Cortex of kidney (tissue), 1 donor: ENCODE data around the gene ZNRD2.
"Not testable (repeated sequence)": the region's sequence is repeated elsewhere in the genome, so short reads cannot be mapped to it uniquely, and the experiment has no call there.

ENCODE experiments used
- DNase-seq: peaks from one replicate; lab custom pipeline; 2025; lab: John Stamatoyannopoulos, UW

ZNRD2 gene, protein sequence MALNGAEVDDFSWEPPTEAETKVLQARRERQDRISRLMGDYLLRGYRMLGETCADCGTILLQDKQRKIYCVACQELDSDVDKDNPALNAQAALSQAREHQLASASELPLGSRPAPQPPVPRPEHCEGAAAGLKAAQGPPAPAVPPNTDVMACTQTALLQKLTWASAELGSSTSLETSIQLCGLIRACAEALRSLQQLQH

DNA sequence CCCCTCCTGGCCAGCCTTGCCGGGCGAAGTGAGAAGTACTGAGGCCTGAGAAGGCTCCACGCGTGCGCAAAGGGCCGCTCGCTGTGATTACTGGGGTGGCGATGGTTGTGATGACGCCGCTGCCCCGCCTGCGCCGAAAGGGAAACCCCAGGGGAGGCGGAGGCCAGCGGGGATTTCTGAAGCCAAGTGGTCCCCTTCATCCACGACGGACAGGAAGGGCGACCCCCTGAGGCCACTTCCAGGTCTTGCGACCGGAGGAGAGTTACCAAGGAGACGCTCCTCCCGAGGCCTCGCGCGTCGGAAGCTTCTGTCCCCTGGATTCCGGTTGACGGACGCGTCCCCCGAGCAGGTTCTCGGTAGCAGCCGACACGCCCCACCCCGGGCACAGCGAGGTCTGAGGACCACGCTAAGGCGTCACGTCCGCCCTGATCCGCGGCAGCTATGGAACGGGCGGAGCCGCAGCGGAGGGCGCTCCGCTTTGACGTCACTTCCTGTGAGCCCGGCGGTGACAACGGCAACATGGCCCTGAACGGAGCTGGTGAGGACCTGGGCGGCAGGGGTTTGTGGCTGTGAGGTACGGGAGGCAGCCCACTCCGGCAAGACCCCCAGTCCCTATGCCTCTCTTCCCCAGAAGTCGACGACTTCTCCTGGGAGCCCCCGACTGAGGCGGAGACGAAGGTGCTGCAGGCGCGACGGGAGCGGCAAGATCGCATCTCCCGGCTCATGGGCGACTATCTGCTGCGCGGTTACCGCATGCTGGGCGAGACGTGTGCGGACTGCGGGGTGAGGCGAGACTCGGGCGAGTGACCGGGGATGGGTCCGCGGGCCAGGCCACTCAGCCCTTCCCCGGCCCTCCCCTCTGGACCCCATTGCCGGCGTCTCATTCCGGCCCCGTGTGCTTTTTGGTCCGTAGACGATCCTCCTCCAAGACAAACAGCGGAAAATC lies at the start of gene ZNRD2:
TSS of gene ZNRD2 (plus strand) at position 505 of the 946 bp plus-strand sequence. CDS start at position 520, 15 bp downstream.
- no peak for DNase-seq

DNA sequence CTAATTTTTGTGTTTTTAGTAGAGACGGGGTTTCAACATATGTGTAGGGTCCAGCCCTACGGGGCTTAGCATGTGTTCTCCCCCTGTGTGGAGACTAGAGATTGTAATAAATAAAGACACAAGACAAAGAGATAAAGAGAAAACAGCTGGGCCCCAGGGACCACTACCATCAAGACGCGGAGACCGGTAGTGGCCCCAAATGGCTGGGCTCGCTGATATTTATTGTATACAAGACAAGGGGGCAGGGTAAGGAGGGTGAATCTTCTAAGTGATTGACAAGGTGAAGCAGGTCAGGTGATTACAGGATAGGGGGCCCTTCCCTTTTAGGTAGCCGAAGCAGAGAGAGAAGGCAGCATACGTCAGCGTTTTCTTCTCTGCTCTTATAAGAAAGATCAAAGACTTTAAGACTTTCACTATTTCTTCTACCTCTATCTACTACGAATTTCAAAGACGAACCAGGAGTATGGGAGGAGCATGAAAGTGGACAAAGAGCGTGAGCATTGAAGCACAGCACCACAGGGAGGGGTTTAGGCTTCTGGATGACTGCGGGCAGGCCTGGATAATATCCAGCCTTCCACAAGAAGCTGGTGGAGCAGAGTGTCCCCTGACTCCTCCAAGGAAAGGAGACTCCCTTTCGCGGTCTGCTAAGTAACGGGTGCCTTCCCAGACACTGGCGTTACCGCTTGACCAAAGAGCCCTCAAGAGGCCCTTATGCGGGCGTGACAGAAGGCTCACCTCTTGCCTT lies 48.3 kb upstream of the ZNRD2 start:
- not testable (repeated sequence) for DNase-seq

DNA sequence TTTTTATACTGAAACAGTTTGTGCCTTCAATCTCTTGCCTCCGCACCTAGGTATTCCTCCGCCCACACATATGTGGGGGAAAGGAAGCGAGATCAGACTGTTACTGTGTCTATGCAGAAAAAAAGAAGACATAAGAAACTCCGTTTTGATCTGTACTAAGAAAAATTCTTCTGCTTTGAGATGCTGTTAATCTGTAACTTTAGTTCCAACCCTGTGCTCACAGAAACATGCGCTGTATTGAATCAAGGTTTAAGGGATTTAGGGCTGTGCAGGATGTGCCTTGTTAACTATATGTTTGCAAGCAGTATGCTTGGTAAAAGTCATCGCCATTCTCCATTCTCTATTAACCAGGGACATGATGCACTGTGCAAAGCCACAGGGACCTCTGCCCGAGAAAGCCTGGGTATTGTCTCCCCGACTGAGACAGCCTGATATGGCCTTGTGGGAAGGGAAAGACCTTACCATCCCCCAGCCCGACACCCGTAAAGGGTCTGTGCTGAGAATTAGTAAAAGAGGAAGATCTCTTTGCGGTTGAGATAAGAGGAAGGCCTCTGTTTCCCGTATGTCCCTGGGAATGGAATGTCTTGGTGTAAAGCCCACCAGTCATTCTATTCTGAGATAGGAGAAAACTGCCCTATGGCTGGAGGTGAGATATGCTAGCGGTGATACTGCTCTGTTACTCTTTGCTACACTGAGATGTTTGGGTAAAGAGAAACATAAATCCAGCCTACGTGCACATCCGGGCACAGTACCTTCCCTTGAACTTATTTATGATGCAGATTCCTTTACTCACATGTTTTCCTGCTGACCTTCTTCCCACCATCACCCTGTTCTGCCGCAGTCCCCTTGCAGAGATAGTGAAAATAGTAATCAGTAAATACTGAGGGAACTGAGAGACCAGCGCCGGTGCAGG lies 47.3 kb upstream of the ZNRD2 start:
- not testable (repeated sequence) for DNase-seq

DNA sequence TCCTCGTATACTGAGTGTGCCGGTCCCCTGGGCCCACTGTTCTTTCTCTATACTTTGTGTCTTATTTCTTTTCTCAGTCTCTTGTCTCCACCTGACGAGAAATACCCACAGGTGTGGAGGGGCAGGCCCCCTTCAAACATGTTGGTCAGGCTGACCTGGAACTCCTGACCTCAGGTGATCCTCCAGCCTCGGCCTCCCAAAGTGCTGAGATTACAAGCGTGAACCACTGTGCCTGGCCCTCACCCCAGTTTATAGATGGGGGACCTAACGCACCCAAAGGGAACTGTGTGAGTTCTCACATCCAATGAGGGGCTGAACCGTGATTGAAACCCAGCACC lies 46.7 kb upstream of the ZNRD2 start:
- not testable (repeated sequence) for DNase-seq

DNA sequence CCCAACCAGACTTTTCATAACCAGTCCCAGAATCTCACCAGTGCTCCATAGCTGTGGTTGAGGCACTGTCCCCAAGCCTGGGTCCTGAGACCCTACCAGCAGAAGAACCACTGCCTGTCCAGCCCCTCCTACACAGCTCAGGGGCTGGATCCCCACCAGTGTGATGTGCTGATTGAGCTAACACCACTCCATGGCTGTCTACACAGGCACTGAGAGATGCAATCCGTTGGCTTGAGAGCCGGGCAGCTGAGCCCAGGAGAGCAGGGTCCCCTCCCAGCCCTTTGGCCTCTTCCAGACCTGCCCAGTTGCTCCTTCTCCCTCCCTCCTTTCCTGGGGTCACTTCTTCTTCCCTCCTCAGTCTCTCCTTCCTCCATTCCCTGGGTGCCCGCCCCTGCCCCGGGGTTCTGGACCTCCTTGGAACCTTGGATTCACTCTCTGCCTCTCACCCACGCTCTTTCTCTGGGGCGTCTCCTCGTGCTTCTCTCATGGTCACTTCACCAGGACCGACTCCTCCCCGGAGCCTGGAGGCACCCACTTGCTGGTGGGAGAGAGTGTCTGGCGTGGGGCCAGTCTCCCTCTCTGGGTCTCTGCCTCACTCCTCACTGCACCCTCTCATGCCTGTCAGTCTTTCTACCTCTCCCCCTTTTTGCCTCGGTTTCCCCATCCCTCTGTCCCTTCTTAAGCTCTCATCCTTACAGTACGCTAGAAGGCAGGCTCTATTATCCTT lies 46.1 kb upstream of the ZNRD2 start:
- no peak for DNase-seq

DNA sequence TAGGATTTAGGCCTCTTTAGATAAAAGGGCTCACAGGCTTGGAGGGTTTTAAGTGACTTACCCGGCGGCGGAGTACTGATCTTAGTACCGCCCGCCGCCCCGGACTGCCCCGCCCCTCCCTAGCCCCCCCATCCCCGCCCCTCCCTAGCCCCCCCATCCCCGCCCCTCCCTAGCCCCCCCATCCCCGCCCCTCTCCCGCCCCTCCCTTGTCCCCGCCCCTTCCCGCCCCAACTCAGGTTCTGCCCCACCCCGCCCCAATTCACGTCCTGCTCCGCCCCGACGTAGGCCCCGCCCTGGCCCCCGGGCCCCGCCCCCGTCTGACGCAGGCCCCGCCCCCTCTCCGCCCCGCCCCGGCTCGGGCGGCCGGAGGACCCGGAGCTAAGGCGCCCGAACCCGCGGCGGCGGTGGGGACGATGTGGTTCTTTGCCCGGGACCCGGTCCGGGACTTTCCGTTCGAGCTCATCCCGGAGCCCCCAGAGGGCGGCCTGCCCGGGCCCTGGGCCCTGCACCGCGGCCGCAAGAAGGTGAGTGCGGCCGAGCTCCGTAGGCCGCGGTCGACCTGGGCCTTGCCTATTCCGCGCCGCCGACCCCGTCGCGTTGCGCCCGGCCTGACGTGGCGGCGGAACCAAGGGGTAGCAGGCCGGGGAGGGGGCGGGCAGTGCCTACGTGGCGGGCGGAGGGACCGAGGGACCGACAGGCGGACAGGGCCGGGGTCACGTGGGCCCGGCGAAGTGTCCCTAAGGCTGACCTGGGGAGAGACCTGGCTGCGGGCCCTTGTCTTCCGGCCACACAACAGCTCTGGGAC lies 45.3 kb upstream of the ZNRD2 start, which contains the start of gene SCYL1:
TSS of gene SCYL1 (plus strand) at position 343 of the 805 bp plus-strand sequence. CDS start at position 414, 71 bp downstream.
- no peak for DNase-seq

DNA sequence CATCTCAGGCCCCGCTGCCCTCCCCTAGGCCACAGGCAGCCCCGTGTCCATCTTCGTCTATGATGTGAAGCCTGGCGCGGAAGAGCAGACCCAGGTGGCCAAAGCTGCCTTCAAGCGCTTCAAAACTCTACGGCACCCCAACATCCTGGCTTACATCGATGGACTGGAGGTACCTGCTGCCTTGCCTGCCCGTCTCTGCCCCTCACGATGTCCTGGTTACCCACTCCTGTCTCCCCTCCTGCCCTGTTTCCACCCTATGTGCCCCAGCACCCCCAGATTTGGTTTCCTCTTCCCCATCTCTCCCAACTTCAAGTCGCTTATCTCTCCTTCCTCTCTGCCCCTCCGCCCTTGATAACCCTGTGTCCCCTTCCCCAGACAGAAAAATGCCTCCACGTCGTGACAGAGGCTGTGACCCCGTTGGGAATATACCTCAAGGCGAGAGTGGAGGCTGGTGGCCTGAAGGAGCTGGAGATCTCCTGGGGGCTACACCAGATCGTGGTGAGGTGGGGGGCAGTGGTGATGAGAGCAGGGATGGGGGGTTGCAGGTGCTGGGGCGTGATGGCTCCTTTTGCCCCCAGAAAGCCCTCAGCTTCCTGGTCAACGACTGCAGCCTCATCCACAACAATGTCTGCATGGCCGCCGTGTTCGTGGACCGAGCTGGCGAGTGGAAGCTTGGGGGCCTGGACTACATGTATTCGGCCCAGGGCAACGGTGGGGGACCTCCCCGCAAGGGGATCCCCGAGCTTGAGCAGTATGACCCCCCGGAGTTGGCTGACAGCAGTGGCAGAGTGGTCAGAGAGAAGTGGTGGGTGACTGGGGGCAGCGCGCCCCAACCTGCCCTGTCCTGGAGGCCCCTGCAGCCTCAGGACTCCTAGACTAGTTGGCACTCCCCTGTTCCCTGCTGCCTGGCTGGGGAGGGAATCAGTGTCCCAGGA lies 44.5 kb upstream of the ZNRD2 start:
- DNase-seq, result no peak

DNA sequence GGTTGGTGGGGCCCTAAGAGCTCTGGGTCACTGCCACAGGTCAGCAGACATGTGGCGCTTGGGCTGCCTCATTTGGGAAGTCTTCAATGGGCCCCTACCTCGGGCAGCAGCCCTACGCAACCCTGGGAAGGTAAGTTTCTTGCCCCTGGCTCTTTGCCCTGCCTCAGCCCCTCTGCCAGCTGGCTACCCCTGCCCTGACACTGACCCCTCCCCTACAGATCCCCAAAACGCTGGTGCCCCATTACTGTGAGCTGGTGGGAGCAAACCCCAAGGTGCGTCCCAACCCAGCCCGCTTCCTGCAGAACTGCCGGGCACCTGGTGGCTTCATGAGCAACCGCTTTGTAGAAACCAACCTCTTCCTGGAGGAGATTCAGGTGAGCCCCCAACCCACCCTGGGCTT lies 43.5 kb upstream of the ZNRD2 start:
- no peak for DNase-seq

DNA sequence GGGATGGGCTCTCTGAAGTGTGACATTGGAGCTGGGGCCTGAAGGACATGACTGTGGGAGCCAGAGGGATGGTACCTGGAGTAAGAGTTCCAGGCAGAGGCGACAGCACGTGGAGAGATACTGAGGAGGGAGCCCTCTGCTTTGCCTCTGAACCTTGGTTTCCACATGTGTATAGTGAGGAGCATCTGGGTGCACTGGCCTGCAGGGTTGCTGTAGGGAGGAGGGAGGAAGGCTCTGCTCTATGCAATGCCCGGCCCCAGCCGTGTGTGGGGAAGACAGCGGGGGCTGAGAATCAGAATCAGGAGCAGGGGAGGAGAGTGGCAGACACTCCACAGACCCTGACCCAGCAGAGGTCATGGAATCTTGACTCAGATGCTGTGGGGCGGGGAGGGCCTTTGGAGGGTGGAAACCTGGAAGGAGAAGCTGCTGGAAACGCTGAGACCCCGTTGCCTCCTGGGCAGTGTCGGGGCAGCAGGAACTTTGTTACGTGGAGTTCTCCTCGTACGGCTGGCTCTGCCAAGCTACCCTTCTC lies 41.4 kb upstream of the ZNRD2 start:
- DNase-seq, result no peak

DNA sequence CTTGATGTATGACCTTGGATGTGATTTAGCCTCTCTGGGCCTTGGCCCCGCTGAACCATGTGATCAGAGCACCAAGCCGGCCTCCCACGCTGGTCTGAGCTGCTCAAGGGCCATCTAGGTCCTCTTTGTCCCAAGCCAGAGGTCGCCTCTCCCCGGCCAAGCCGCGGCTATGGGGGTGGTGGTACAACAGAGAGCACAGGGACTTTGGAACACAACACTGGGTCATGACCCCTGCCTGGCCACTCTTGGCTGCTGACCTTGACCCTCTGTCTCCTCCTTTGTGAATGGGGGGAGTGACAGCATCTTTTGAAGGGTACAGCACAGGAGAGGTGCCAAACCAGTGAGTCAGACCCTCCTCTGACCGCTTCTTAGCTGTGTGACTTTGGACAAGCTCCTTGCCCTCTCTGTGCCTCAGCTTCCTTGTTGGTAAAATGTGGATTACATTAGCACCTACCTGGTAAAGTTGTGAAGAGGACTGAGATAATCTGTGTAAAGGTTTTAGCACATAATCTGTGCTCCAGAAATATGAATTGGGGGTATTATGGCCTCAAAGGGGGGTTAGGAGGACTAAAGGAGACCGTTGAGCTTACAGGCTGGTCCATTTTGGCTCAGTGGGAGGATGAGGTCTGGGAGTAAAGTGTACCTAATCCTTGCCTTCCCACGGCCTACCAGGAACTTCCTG lies 40.7 kb upstream of the ZNRD2 start:
- DNase-seq, result no peak

DNA sequence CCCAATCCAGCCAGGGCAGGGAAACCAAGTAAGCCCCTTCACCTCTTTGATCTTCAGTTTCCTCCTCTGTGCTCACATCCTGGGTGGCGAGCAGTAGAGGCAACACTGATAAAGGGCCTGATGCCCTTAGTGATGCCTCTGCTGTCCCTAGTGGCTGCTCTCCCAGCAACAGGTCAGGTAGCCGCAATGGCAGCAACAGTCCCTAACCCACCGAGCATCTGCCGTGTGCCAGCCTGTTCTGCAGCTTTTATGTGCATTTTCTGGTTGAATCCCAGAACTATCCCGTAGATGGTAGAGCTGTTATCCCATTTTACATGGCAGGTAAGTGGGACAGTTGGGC lies 40.1 kb upstream of the ZNRD2 start:
- no peak for DNase-seq

DNA sequence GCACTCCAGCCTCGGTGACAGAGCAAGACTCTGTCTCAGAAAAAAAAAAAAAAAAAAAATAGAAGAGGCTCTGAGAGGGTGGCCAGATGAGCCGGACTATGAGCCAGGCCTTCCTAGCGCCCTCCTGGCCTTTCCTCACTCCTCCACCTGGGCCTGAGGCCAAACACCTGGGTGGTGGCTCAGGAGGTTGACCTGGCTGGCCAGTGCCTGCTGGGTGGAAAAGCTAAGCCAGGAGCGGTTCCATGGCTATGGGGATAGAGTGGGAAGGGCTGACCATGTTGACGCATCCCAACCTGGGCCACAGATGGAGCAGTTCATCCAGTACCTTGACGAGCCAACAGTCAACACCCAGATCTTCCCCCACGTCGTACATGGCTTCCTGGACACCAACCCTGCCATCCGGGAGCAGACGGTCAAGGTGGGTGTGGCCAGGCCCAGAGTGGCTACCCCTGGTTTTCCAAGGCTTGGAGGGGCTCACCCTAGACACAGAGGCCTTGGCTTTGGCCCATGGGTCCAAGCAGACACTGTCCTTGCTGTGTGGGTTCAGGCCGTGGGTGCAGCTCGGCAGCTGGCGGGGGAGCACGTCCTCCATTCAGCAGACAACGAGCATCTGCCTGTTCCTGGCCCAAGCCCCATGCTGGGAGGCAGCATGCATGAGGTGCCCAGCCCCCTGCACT lies 37.8 kb upstream of the ZNRD2 start:
- DNase-seq, result no peak

DNA sequence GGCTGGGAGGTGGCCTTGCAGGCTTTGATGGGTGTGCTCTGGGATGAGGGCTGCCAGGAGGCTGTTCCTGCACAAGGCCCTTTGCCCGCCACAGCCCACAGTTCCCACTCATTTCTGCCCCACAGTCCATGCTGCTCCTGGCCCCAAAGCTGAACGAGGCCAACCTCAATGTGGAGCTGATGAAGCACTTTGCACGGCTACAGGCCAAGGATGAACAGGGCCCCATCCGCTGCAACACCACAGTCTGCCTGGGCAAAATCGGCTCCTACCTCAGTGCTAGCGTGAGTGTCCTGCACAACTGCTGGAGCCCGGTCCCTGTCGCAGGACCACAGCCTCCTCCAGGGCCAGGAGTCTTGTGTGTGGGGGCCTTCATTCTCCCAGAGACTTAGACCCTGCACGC lies 35.2 kb upstream of the ZNRD2 start:
- no peak for DNase-seq

DNA sequence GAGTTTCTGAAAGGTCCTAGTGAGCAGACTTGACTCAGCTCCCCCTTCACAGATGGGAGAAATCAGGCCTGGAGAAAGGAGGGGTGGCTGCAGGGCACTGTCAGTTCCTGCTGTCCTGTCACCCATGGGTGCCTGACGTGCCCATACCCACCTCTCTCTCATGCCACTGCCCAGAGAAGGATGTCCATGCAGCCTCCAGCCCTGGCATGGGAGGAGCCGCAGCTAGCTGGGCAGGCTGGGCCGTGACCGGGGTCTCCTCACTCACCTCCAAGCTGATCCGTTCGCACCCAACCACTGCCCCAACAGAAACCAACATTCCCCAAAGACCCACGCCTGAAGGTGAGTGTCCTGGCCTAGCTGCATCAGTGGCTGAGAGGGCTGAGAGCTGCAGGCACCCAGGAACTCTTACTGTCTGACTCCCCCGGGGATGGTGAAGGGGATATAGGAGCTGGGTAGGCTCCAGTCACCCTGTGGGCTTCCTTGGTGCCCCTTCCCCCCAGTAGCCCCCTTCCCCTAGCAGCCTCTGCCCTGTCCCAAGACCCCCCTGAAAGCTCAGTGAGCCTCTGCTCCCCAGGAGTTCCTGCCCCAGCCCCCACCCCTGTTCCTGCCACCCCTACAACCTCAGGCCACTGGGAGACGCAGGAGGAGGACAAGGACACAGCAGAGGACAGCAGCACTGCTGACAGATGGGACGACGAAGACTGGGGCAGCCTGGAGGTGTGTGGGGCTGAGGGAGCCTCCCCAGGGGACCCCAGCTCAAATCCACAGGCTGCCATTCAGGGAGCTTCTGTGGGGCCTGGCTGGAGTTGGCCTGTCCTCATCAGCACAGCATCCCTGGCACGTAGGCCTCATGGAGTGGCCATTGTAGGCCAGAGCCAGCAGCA lies 33.6 kb upstream of the ZNRD2 start:
- no peak for DNase-seq

DNA sequence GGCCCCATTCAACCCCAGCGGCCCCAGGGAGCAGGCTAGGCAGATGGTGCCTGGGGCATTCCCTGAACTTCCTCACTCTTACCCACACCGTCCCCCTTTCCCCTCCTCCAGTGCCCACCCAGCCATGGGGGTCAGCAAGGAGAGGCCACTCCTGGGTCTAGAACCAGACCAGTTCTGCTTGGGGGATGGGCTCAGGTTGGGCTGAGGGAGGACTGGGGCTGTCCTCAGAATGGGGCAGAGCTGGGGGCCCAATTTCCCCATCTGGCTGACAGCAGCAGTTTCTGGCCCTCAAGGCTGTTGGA lies 33.0 kb upstream of the ZNRD2 start:
- no peak for DNase-seq

DNA sequence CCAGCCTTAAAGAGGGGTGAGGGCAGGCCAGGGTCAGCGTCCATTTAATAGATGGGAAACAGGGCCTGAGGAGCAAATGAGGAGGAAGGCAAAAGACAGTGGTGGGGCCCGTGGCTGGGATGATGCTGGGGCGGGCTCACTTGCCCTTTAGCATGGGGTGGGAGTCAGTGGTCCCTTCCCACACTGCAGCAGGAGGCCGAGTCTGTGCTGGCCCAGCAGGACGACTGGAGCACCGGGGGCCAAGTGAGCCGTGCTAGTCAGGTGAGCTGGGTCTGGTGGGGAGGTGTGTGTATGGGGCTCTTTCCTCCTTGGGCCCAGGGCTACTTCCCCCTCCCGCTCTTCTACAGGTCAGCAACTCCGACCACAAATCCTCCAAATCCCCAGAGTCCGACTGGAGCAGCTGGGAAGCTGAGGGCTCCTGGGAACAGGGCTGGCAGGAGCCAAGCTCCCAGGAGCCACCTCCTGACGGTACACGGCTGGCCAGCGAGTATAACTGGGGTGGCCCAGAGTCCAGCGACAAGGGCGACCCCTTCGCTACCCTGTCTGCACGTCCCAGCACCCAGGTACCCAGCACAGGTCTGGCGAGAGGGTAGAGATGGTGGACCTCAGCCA lies 32.6 kb upstream of the ZNRD2 start:
- no peak for DNase-seq
